ENCODE measurements around the gene AQP2. TPM values are rescaled to one million over a fixed set of nuclear protein-coding genes. Genes with fewer than 3 reads are reported as not detected.

AQP2 gene
- total RNA-seq, 2 experiments from 2014 or later: not detected

- H3K4me3 ChIP-seq (ENCODE audit: low read depth, low read length, poor library complexity, severe bottlenecking): no peak overlapping the region
- TF ChIP-seq EZH2phosphoT487 (IDR thresholded peaks at IDR 0.05; ENCODE audit: borderline replicate concordance, low read depth, low read length) (no peak), CTCF (conservative IDR thresholded peaks at IDR 0.05; ENCODE audit: low read length) (no peak)
Measured at GRCh38 chr12:49957570-49957967, 7.0 kb downstream of the AQP2 start.

GRCh38 chr12:49959685-49960473 is 9.3 kb downstream of the AQP2 start:
- H3K79me2 ChIP-seq (ENCODE audit: insufficient read depth, low read depth, low read length): no peaks in the 10 kb centered on the region
- intact Hi-C loops (cut with micrococcal nuclease; ENCODE audit: unreplicated experiment): no loop called here
- no peaks in the 10 kb centered on the region for H3K9me2 ChIP-seq (ENCODE audit: insufficient read depth, low read length)
- peak; percentile 47 for DNase-seq (ENCODE audit: low spot score)
- TF ChIP-seq EZH2phosphoT487 (IDR thresholded peaks at IDR 0.05; ENCODE audit: borderline replicate concordance, low read depth, low read length) (no peak), CTCF (conservative IDR thresholded peaks at IDR 0.05; ENCODE audit: low read length) (no peak)
- H2AFZ ChIP-seq (ENCODE audit: low read length): peak overlapping the region; percentile 11; the same call in 1 of the 2 replicates
- no peaks in the 10 kb centered on the region for H3K36me3 ChIP-seq (ENCODE audit: insufficient read depth, low read length)
- H3K4me3 ChIP-seq (ENCODE audit: low read depth, low read length, poor library complexity, severe bottlenecking): no peak overlapping the region
- ChIA-PET POLR2A (interaction anchor here (0.6 kb wide), 1 partner anchor 44 kb away, joined by 3 read pairs; no protein-coding TSS in a partner anchor), CTCF (ENCODE audit: unreplicated experiment) (no interaction called here)
- peaks cover 10% of the 10 kb centered on the region for H3K4me1 ChIP-seq (ENCODE audit: insufficient read depth, low read length, poor library complexity, severe bottlenecking)
- H3K4me2 ChIP-seq (ENCODE audit: low read length): peak overlapping the region; percentile 37; the same call in 1 of the 2 replicates
- BruUV-seq (replicated peaks): no TSS peak
- no peak overlapping the region for H3K27ac ChIP-seq (ENCODE audit: low read depth, low read length, poor library complexity, severe bottlenecking)
- H3K9me3 ChIP-seq (ENCODE audit: low read length): no peaks in the 10 kb centered on the region
- H4K20me1 ChIP-seq (ENCODE audit: insufficient read depth, low read length): no peaks in the 10 kb centered on the region

More at GRCh38 chr12:49957570-49957967, 7.0 kb downstream of the AQP2 start:
- H3K27ac ChIP-seq (ENCODE audit: low read depth, low read length, poor library complexity, severe bottlenecking): no peak overlapping the region
- peaks cover 10% of the 10 kb centered on the region for H3K4me1 ChIP-seq (ENCODE audit: insufficient read depth, low read length, poor library complexity, severe bottlenecking)
- DNase-seq (ENCODE audit: low spot score): no peak
- POLR2A ChIA-PET: no interaction called here
- no peak overlapping the region for H3K4me2 ChIP-seq (ENCODE audit: low read length)
- CTCF ChIA-PET (ENCODE audit: unreplicated experiment): interaction anchor here (0.5 kb wide), 1 partner anchor 11 kb away, joined by 11 read pairs; no protein-coding TSS in a partner anchor
- no peaks in the 10 kb centered on the region for H3K9me3 ChIP-seq (ENCODE audit: low read length)
- H3K36me3 ChIP-seq (ENCODE audit: insufficient read depth, low read length): no peaks in the 10 kb centered on the region
- no peak overlapping the region for H2AFZ ChIP-seq (ENCODE audit: low read length)
- no peaks in the 10 kb centered on the region for H4K20me1 ChIP-seq (ENCODE audit: insufficient read depth, low read length)
- BruUV-seq (replicated peaks): no TSS peak
- no peaks in the 10 kb centered on the region for H3K9me2 ChIP-seq (ENCODE audit: insufficient read depth, low read length)
- H3K79me2 ChIP-seq (ENCODE audit: insufficient read depth, low read depth, low read length): no peaks in the 10 kb centered on the region
- intact Hi-C loops (cut with micrococcal nuclease; ENCODE audit: unreplicated experiment): no loop called here
